Fibroblast of peridontal ligament (primary cell): ENCODE measurements around the gene CAMKK2.
"Not testable (repeated sequence)": the region's sequence is repeated elsewhere in the genome, so short reads cannot be mapped to it uniquely, and the experiment has no call there.

ENCODE experiments used
- DNase-seq: peaks from one replicate; pipeline ENCODE4 v3.0.0-alpha.2; 2010; ENCODE audit errors: extremely low read depth

CAMKK2 gene

GRCh38 chr12:121296618-121297434 lies at the start of gene CAMKK2:
CAMKK2 (minus strand) TSS chr12:121296709; CDS start chr12:121274526, 22,183 bp downstream.
- DNase-seq: peak; percentile 60

DNA sequence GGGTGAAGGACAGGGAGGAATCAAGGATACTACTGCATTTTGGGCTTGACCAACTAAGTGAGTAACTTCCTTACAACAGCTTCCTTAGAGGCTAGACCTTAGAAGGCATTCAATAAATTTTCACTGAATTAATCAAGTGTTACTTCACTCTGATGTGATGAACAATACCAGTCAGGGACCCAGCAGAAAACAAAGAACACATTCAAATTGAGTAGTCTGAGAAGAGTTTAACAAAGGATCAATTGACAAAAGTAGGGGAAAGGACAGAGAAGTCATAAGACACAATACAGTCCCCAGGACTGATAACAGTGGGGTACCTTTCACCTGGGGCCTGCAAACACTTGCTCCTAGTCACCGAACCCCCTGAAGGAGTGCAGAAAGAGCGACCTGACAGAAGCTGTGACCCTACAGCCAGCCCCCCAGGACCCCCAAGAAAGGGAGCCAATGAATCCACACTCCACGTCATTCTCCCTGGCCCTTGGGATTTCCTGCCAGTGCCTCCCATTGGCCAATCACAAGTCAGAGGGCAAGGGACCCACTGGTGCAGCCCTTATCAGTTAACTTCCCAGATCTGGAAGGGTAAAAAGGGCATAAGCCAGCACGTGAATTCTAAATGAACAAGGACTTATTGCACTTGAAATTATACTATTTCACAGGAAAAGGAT lies 48.8 kb upstream of the CAMKK2 start:
- DNase-seq: no peak

DNA sequence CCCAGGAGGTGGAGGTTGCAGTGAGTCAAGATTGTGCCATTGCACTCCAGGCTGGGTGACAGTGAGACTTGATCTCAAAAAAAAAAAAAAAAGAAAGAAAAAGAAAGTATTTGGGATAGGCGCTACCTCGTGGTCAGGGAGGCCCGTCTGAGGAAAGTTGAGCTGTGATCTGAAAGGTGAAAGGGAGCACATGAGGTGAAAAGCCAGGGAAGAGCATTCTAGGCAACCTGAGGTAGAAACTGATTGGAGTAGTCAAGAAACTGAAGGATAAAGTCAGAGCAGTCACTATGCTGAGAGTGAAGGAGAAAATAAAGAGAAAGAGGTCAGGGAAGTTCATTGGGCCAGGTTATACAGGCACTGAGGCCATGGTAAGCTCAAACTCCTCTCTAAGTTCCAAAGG lies 48.0 kb upstream of the CAMKK2 start:
- no peak for DNase-seq

DNA sequence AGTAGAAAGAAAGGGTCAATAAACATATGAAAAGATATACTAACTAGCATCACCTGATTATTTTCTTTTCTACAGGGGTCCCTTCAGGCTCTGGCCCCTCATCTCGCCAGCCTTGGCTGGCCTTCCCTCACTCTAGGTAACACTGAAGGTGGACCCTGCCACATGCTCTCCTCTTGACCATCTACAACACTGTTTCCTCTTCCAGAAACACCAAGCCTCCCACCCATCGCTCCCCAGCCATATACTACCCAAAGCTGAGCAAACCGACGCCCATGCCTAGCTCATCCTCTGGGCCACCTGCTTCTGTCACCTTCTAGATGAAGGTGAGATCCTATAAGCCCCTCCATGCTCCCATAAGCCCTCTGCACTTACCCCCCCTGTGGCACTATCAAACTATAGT lies 40.9 kb upstream of the CAMKK2 start:
- DNase-seq: no peak

DNA sequence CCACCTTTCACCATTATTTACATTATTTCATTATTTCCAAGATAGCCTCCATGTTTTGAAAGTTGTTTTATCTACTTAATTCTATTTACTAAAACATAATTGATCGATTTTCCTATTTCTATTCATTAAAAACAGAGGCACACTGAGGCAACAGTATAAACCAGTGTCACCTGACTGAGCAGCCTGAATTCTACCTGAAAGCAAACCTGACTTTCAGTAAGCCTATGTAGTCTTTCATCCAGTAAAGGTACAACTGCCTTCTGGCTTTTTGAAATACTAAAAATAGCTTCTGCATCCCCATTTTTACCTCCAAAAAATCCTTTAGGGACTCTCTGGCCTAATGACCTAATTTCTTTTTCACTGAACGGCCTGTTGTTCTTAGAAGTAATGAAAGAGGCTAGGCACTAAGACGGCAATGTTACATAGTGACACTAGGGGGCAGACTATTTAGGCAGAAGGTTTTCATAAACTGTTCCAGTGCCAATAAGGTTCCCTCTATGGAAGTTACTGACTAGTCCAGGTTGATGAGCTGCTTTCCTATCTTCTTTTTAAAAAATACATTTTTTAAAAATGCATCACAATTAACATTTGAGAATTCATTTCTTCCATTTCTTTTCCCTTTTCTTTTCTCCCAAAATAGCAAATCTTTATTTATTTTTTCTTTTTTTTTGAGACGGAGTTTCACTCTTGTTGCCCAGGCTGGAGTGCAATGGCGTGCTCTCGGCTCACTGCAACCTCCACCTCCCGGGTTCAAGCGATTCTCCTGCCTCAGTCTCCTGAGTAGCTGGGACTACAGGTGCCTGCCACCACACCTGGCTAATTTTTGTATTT lies 38.2 kb upstream of the CAMKK2 start:
- DNase-seq: peak; percentile 85

- no peak for DNase-seq
These were observed 37.2 kb upstream of the CAMKK2 start for GRCh38 chr12:121333747-121334146.

DNA sequence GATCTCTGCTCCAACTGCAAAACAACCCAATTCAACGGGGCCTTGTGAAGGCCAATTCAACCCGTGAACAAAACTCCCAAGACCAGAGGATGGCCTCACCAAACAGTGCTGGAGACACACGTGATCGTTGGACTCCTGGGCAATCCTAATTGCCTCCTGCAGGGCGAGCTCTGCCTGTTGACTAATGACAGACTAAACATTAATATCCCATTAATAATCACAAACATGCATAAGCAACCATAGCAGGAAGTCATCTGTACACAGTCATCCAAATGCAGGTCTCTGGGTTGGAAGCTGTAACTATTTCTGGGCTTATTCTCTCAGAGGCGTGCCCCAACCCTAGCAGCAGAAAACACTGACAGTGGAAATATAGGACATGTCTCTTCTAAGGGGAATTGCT lies 34.7 kb upstream of the CAMKK2 start:
- no peak for DNase-seq

- DNase-seq: no peak
These were observed 34.2 kb upstream of the CAMKK2 start for GRCh38 chr12:121330692-121331091.

GRCh38 chr12:121330195-121330594 lies 33.7 kb upstream of the CAMKK2 start:
- DNase-seq: no peak

GRCh38 chr12:121328620-121329019 lies 32.1 kb upstream of the CAMKK2 start:
- DNase-seq: no peak

DNA sequence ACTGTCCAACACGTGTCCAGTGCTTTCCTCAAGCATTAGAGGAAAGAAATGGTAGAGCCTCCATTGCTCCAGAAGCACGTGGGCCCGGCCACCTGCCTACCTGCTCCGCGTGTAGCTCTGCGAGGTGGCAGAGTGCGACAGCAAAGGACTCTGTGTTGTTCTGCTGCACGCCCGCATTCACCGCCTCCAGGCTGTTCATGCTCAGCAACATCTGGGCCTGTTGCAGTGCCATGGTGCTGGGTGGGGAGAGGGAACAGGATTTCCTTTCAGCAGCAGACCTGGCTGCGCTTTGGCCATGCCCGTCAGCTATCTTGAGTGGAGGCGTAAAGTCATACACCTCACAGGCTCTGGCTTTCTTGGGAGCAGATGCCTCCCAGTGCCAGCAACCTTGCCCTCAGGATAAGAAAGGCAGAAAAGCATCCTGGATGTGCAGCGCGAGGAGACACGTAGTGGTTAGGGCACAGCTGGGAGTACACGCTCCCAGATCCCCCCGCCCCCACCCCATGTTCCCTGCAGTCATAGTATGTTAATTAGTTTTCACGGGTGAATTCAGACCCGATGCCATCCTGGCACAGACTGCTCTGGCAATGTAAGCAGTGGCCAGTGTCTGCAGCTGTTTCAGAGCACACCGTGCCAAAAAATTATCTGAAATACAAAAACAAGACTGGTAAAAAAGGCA lies 30.6 kb upstream of the CAMKK2 start:
- peak; percentile 20 for DNase-seq

GRCh38 chr12:121325922-121326396 lies 29.4 kb upstream of the CAMKK2 start:
- peak; percentile 15 for DNase-seq

- DNase-seq: no peak
These were observed 27.4 kb upstream of the CAMKK2 start for GRCh38 chr12:121323908-121324307.

- DNase-seq: no peak
These were observed 21.6 kb upstream of the CAMKK2 start for GRCh38 chr12:121318121-121318520.

GRCh38 chr12:121314431-121314830 lies 17.9 kb upstream of the CAMKK2 start:
- DNase-seq: no peak

DNA sequence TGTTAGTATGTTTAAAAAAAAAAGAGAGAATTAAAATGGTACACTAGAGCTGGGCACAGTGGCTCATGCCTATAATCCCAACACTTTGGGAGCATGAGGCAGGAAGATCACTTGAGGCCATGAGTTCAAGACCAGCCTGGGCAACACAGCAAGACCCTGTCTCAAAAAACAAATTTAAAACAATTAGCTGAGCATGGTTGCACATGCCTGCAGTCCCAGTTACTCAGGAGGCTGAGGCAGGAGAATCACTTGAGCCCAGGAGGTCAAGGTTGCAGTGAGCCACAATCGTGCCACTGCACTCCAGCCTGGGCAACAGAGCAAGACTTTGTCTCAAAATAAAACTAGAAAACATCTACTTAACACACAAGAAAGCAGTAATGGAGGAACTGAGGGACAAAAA lies 13.7 kb upstream of the CAMKK2 start:
- DNase-seq: not testable (repeated sequence)

- not testable (repeated sequence) for DNase-seq
These were observed 10.9 kb upstream of the CAMKK2 start for GRCh38 chr12:121307397-121307796.

DNA sequence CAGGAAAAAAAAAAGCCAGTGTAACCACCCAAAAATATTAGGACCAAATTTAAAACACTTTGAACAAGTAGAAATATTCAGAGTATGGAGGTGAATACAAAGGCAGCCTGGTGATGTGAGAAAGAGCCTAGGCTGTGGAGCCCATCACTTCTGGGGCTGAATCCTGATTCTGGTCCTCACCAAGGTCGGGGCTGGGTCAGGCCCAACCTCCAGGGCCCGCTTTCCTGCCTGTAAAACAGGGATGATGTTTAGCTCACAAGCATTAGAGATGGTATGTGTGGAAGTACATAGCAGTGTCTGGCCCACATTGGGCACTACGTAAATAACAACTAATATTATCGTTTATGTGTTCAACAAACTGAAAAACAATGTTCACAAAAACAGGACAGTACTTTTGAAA lies 7.8 kb upstream of the CAMKK2 start:
- DNase-seq: no peak

DNA sequence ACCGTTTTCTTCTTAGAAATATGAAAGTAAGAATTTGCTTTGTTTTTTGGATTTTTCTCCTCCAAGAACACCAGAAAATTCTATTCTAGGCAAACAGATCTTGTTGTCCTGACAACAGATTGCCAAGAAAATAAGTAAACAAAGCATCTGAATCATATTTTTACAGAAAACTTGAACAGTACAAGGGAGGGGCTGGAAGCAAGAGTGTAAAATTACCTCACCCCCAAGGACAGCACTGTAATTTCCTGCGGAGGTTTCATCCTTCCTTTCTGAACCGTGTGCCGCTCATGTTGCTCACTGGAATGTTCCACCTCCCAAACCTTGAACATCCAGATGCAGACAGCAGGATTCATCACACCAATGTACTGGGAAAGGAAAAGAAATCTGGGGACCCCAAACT lies 5.4 kb upstream of the CAMKK2 start:
- peak; percentile 15 for DNase-seq

GRCh38 chr12:121300083-121300819 lies 3.7 kb upstream of the CAMKK2 start:
- no peak for DNase-seq

GRCh38 chr12:121299662-121300061 lies 3.2 kb upstream of the CAMKK2 start:
- no peak for DNase-seq
